OCI-LY1 (cell line): Measurements from ENCODE around the gene TXNL1.

Experiments
- H2AFZ ChIP-seq: fragments of 200-600 bp; sonication (generic), shearing (Covaris generic); 2 replicates; pipeline ENCODE4 v1.6.0; 2014; ENCODE audit warnings: antibody characterized with exemption, mild to moderate bottlenecking, low read length
- H3F3A ChIP-seq: fragments of 200-600 bp; sonication (generic), shearing (Covaris generic); 2 replicates; pipeline ENCODE4 v1.6.0; 2014; ENCODE audit warnings: mild to moderate bottlenecking, antibody characterized with exemption, low read length, moderate library complexity; ENCODE audit not compliant: insufficient read depth
- H3K27ac ChIP-seq: fragments of 200-600 bp; sonication (generic); 2 replicates; pipeline ENCODE4 v1.5.1; 2014; ENCODE audit warnings: low read length, mixed run types, mild to moderate bottlenecking, low read depth; ENCODE audit not compliant: poor library complexity, severe bottlenecking
- H3K27me3 ChIP-seq: fragments of 200-600 bp; sonication (generic); 2 replicates; pipeline ENCODE4 v1.6.0; 2014; ENCODE audit warnings: antibody characterized with exemption, mild to moderate bottlenecking, low read length, moderate library complexity; ENCODE audit not compliant: insufficient read depth
- H3K36me3 ChIP-seq: fragments of 200-600 bp; sonication (generic); 2 replicates; pipeline ENCODE4 v1.6.1; 2014; ENCODE audit warnings: mild to moderate bottlenecking, antibody characterized with exemption, low read length, moderate library complexity, mixed read lengths; ENCODE audit not compliant: insufficient read depth
- H3K4me1 ChIP-seq: fragments of 200-600 bp; sonication (generic); 2 replicates; pipeline ENCODE4 v1.5.1; 2014; ENCODE audit warnings: mild to moderate bottlenecking, low read length, moderate library complexity; ENCODE audit not compliant: insufficient read depth, severe bottlenecking
- H3K4me2 ChIP-seq: fragments of 200-600 bp; sonication (generic), shearing (Covaris generic); 2 replicates; pipeline ENCODE4 v1.6.1; 2014; ENCODE audit warnings: low read length
- H3K4me3 ChIP-seq: fragments of 200-600 bp; sonication (generic); 2 replicates; pipeline ENCODE4 v1.5.1; 2014; ENCODE audit warnings: low read length, low read depth, mild to moderate bottlenecking, mixed read lengths; ENCODE audit not compliant: poor library complexity, severe bottlenecking
- H3K79me2 ChIP-seq: fragments of 200-600 bp; shearing (Covaris generic); 2 replicates; pipeline ENCODE4 v1.6.1; 2016; ENCODE audit warnings: mixed run types, low read length, mixed read lengths; ENCODE audit not compliant: insufficient read depth
- H3K9ac ChIP-seq: fragments of 200-600 bp; sonication (generic), shearing (Covaris generic); 2 replicates; pipeline ENCODE4 v1.6.1; 2014; ENCODE audit warnings: mild to moderate bottlenecking, low read length, mixed read lengths
- H3K9me2 ChIP-seq: fragments of 200-600 bp; sonication (generic), shearing (Covaris generic); 2 replicates; pipeline ENCODE4 v1.6.1; 2014; ENCODE audit warnings: low read depth, mild to moderate bottlenecking, low read length, mixed read lengths
- H3K9me3 ChIP-seq: fragments of 200-600 bp; shearing (Covaris generic); 2 replicates; pipeline ENCODE4 v1.6.1; 2014; ENCODE audit warnings: low read length, mixed read lengths
- H4K20me1 ChIP-seq: fragments of 200-600 bp; sonication (generic), shearing (Covaris generic); 2 replicates; pipeline ENCODE4 v1.6.0; 2016; ENCODE audit warnings: mild to moderate bottlenecking, low read length; ENCODE audit not compliant: insufficient read depth
- CTCF ChIP-seq: fragments of 200-600 bp; sonication (generic), shearing (Covaris generic); IDR thresholded peaks from 2 replicates; pipeline ENCODE4 v1.5.1; 2017; ENCODE audit warnings: mild to moderate bottlenecking, antibody characterized with exemption, low read length, moderate library complexity, mixed read lengths
- EZH2 ChIP-seq: fragments of 200-600 bp; sonication (generic), shearing (Covaris generic); IDR thresholded peaks from 2 replicates; pipeline ENCODE4 v1.8.0; 2017; ENCODE audit warnings: borderline replicate concordance, mixed run types, mild to moderate bottlenecking, antibody characterized with exemption, low read length, moderate library complexity, mixed read lengths

TXNL1 gene

GRCh38 chr18:56662902-56663301 is 24.5 kb upstream of the TXNL1 start:
- no peak overlapping the region for H3K4me3 ChIP-seq
- H2AFZ ChIP-seq: no peak overlapping the region
- peaks cover 10% of the 10 kb centered on the region for H3K36me3 ChIP-seq
- H3F3A ChIP-seq: no peaks in the 10 kb centered on the region
- H4K20me1 ChIP-seq: no peaks in the 10 kb centered on the region
- H3K9me2 ChIP-seq: no peaks in the 10 kb centered on the region
- TF ChIP-seq CTCF: no peak
- no peak for TF ChIP-seq EZH2
- no peak overlapping the region for H3K9ac ChIP-seq
- H3K9me3 ChIP-seq: no peaks in the 10 kb centered on the region
- no peak overlapping the region for H3K4me2 ChIP-seq
- H3K27ac ChIP-seq: no peak overlapping the region
- H3K27me3 ChIP-seq: no peaks in the 10 kb centered on the region
- H3K4me1 ChIP-seq: peaks cover 19% of the 10 kb centered on the region
- peaks cover 7% of the 10 kb centered on the region for H3K79me2 ChIP-seq

GRCh38 chr18:56662502-56662901 is 24.1 kb upstream of the TXNL1 start:
- no peaks in the 10 kb centered on the region for H3K9me3 ChIP-seq
- H3K9ac ChIP-seq: no peak overlapping the region
- no peaks in the 10 kb centered on the region for H4K20me1 ChIP-seq
- peaks cover 19% of the 10 kb centered on the region for H3K4me1 ChIP-seq
- H3K4me2 ChIP-seq: no peak overlapping the region
- peaks cover 10% of the 10 kb centered on the region for H3K36me3 ChIP-seq
- peaks cover 7% of the 10 kb centered on the region for H3K79me2 ChIP-seq
- no peak overlapping the region for H2AFZ ChIP-seq
- no peak for TF ChIP-seq CTCF
- H3K9me2 ChIP-seq: no peaks in the 10 kb centered on the region
- H3K4me3 ChIP-seq: no peak overlapping the region
- no peaks in the 10 kb centered on the region for H3K27me3 ChIP-seq
- no peak overlapping the region for H3K27ac ChIP-seq
- H3F3A ChIP-seq: no peaks in the 10 kb centered on the region

GRCh38 chr18:56662063-56662408 is 23.6 kb upstream of the TXNL1 start:
- Histone ChIP-seq H3K27ac (no peak overlapping the region), H4K20me1 (no peaks in the 10 kb centered on the region), H3K9me2 (no peaks in the 10 kb centered on the region), H3K79me2 (peaks cover 12% of the 10 kb centered on the region), H3K4me3 (no peak overlapping the region), H3K4me1 (peaks cover 19% of the 10 kb centered on the region), H3K27me3 (no peaks in the 10 kb centered on the region), H3K4me2 (no peak overlapping the region), H3K9me3 (no peaks in the 10 kb centered on the region), H3K36me3 (peaks cover 15% of the 10 kb centered on the region), H3K9ac (no peak overlapping the region), H2AFZ (no peak overlapping the region), H3F3A (no peaks in the 10 kb centered on the region)
- TF ChIP-seq CTCF (no peak), EZH2 (no peak)
